GM13977 (cell line): Measurements from ENCODE around the gene POLD4.

Experiments used
- DNase-seq: peaks from one replicate; pipeline ENCODE4 v3.0.0; 2012; ENCODE audit warnings: low spot score
- CTCF ChIP-seq: IDR thresholded peaks from 2 replicates; pipeline ENCODE4 v1.5.1; 2012; ENCODE audit warnings: mild to moderate bottlenecking, control low read depth; ENCODE audit not compliant: insufficient read depth; ENCODE audit errors: extremely low read depth, missing control alignments
- in situ Hi-C: fragments of 300-500 bp; cut with MboI; formaldehyde crosslinking; loops from one replicate; pipeline ENCODE4 v1.12.0; 2022; ENCODE audit warnings: low sequenced_read_pairs, low pct_unique_long_range_greater_than_20kb, mixed read lengths, inconsistent platforms; ENCODE audit not compliant: unreplicated experiment

Gene POLD4

GRCh38 chr11:67347964-67348749, 5.2 kb downstream of the POLD4 start:
- TF ChIP-seq CTCF, result no peak
- no peak for DNase-seq
- in situ Hi-C loops, result no loop called here

GRCh38 chr11:67345920-67346819, 7.2 kb downstream of the POLD4 start:
- TF ChIP-seq CTCF, result peak; percentile 77
- in situ Hi-C loops, result no loop called here
- DNase-seq, result no peak

- in situ Hi-C loops, result no loop called here
- no peak for TF ChIP-seq CTCF
Measured at GRCh38 chr11:67345247-67345919, 8.0 kb downstream of the POLD4 start.

GRCh38 chr11:67344264-67344663, 9.1 kb downstream of the POLD4 start:
- no peak for TF ChIP-seq CTCF
- DNase-seq, result no peak
- in situ Hi-C loops, result no loop called here

More at GRCh38 chr11:67345247-67345919, 8.0 kb downstream of the POLD4 start:
- DNase-seq, result no peak

- no peak for DNase-seq
- no peak for TF ChIP-seq CTCF
- in situ Hi-C loops, result loop anchor here (10.0 kb wide), 1 partner anchor 48 kb away; no protein-coding TSS in a partner anchor
Measured at GRCh38 chr11:67337257-67337656, 16.1 kb downstream of the POLD4 start.

- no peak for TF ChIP-seq CTCF
- in situ Hi-C loops, result loop anchor here (10.0 kb wide), 1 partner anchor 53 kb away; no protein-coding TSS in a partner anchor
- DNase-seq, result no peak
Measured at GRCh38 chr11:67332081-67332691, 21.2 kb downstream of the POLD4 start.
